ENCODE measurements around the gene HS6ST2.

GRCh38 chrX:132623300-132623699 lies 335.1 kb downstream of the HS6ST2 start:
- TF ChIP-seq, protein P1, sequence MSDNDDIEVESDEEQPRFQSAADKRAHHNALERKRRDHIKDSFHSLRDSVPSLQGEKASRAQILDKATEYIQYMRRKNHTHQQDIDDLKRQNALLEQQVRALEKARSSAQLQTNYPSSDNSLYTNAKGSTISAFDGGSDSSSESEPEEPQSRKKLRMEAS (IDR thresholded peaks at IDR 0.05): no peak
- TF ChIP-seq EZH2 (IDR thresholded peaks at IDR 0.05) (no peak), POLR2AphosphoS5 (IDR thresholded peaks at IDR 0.05; ENCODE audit: low read depth, low read length) (no peak), POLR2A (IDR thresholded peaks at IDR 0.05; ENCODE audit: borderline replicate concordance, extremely low read depth, insufficient read depth, insufficient read length) (no peak), ZFX (IDR thresholded peaks at IDR 0.05) (no peak), EZH2phosphoT487 (IDR thresholded peaks at IDR 0.05; ENCODE audit: borderline replicate concordance) (no peak), CEBPB (IDR thresholded peaks at IDR 0.05; ENCODE audit: low read depth) (no peak), JUND (IDR thresholded peaks at IDR 0.05) (no peak), ZNF274 (IDR thresholded peaks at IDR 0.05; ENCODE audit: low read depth, low read length) (no peak)
- TF ChIP-seq, protein P2, sequence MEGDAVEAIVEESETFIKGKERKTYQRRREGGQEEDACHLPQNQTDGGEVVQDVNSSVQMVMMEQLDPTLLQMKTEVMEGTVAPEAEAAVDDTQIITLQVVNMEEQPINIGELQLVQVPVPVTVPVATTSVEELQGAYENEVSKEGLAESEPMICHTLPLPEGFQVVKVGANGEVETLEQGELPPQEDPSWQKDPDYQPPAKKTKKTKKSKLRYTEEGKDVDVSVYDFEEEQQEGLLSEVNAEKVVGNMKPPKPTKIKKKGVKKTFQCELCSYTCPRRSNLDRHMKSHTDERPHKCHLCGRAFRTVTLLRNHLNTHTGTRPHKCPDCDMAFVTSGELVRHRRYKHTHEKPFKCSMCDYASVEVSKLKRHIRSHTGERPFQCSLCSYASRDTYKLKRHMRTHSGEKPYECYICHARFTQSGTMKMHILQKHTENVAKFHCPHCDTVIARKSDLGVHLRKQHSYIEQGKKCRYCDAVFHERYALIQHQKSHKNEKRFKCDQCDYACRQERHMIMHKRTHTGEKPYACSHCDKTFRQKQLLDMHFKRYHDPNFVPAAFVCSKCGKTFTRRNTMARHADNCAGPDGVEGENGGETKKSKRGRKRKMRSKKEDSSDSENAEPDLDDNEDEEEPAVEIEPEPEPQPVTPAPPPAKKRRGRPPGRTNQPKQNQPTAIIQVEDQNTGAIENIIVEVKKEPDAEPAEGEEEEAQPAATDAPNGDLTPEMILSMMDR (IDR thresholded peaks at IDR 0.05 in 2 of 3, conservative IDR thresholded peaks at IDR 0.05 in 1 of 3; ENCODE audit: borderline replicate concordance in 1 of 3, insufficient read depth in 1 of 3, low read depth in 2 of 3, low read length in 2 of 3): no peak

All from HCT116 (cell line).